Naive thymus-derived CD4-positive, alpha-beta T cell (primary cell): ENCODE results near the gene TTC19. TPM values are rescaled to one million over a fixed set of nuclear protein-coding genes. Genes with fewer than 3 reads are reported as not detected.
"Not testable (repeated sequence)": the region's sequence is repeated elsewhere in the genome, so short reads cannot be mapped to it uniquely, and the experiment has no call there.

ENCODE experiments used
- ATAC-seq: fragments of 150-1000 bp; cut with Tn5 transposase; 2 replicates; pipeline ENCODE4 v1.10.0; 2021; ENCODE audit warnings: mild to moderate bottlenecking, moderate library complexity
- CTCF ChIA-PET: fragments of 350-600 bp; sonication (Branson Sonifier 250); formaldehyde crosslinking; loops from one replicate; lab custom pipeline; 2021; ENCODE audit warnings: antibody characterized with exemption; lab: Charles Lee
- POLR2A ChIA-PET: fragments of 350-600 bp; sonication (Branson Sonifier 250); formaldehyde crosslinking; loops from one replicate; lab custom pipeline; 2021; ENCODE audit warnings: antibody characterized with exemption, inconsistent platforms; lab: Charles Lee
- DNase-seq, 9 donors: peaks; one replicate each; pipeline versions ENCODE4 v3.0.0 to v3.0.0-alpha.2; 2020 to 2022; ENCODE audit warnings: mixed read lengths in 1 of 9
- H3K27ac ChIP-seq: one replicate; pipeline ENCODE4 v1.7.0; 2013; ENCODE audit warnings: mild to moderate bottlenecking, low read depth, low read length, moderate library complexity
- H3K27me3 ChIP-seq, 2 donors: one replicate each; pipeline ENCODE4 v1.7.0; 2013; ENCODE audit warnings: low read length in 2 of 2, mild to moderate bottlenecking in 2 of 2, moderate library complexity in 2 of 2; ENCODE audit not compliant: control insufficient read depth in 2 of 2, insufficient read depth in 2 of 2
- H3K36me3 ChIP-seq, 3 experiments: 1 replicate in 2 of 3; 2 replicates in 1 of 3; pipeline ENCODE4 v1.7.0; 2013; ENCODE audit warnings: low read length in 3 of 3, mild to moderate bottlenecking in 3 of 3, moderate library complexity in 1 of 3; ENCODE audit not compliant: insufficient read depth in 3 of 3, control insufficient read depth in 2 of 3
- H3K4me1 ChIP-seq, 2 donors: one replicate each; pipeline ENCODE4 v1.7.0; 2013; ENCODE audit warnings: low read length in 2 of 2, mild to moderate bottlenecking in 2 of 2, moderate library complexity in 1 of 2; ENCODE audit not compliant: control insufficient read depth in 2 of 2, insufficient read depth in 2 of 2
- H3K4me3 ChIP-seq: 2 replicates; pipeline ENCODE4 v1.7.0; 2013; ENCODE audit warnings: mild to moderate bottlenecking, low read length
- H3K9me3 ChIP-seq, 3 experiments: 1 replicate in 2 of 3; 2 replicates in 1 of 3; pipeline ENCODE4 v1.7.0; 2013; ENCODE audit warnings: low read length in 3 of 3; ENCODE audit not compliant: control insufficient read depth in 2 of 3
- H3K27ac Mint-ChIP-seq, 9 donors: one replicate each; pipeline ENCODE4 v1.8.0; 2020 to 2022; ENCODE audit warnings: mixed read lengths in 9 of 9, mild to moderate bottlenecking in 8 of 9, moderate library complexity in 5 of 9, inconsistent platforms in 2 of 9
- H3K27me3 Mint-ChIP-seq, 5 donors: one replicate each; pipeline ENCODE4 v1.8.0; 2021 to 2022; ENCODE audit warnings: mixed read lengths in 5 of 5, mild to moderate bottlenecking in 1 of 5
- H3K36me3 Mint-ChIP-seq, 5 donors: one replicate each; pipeline ENCODE4 v1.8.0; 2020 to 2022; ENCODE audit warnings: mixed read lengths in 5 of 5, mild to moderate bottlenecking in 3 of 5, inconsistent platforms in 1 of 5
- H3K4me1 Mint-ChIP-seq, 7 donors: one replicate each; pipeline ENCODE4 v1.8.0; 2020 to 2022; ENCODE audit warnings: mixed read lengths in 7 of 7, mild to moderate bottlenecking in 3 of 7, inconsistent platforms in 1 of 7
- H3K4me3 Mint-ChIP-seq, 10 donors: one replicate each; pipeline ENCODE4 v1.8.0; 2020 to 2022; ENCODE audit warnings: mild to moderate bottlenecking in 10 of 10, mixed read lengths in 10 of 10, moderate library complexity in 6 of 10, inconsistent platforms in 2 of 10
- H3K9me3 Mint-ChIP-seq, 11 donors: one replicate each; pipeline ENCODE4 v1.8.0; 2020 to 2022; ENCODE audit warnings: mixed read lengths in 11 of 11, mild to moderate bottlenecking in 4 of 11, inconsistent platforms in 1 of 11, moderate library complexity in 1 of 11
- intact Hi-C, 2 donors: fragments of 100-400 bp; cut with micrococcal nuclease; formaldehyde crosslinking; loops; one replicate each; pipeline ENCODE4 v1.15.1; 2023
- polyA plus RNA-seq, 2 donors: library from polyadenylated mRNA; unstranded; fragments of 300-500 nt; fragmentation: Illumina TruSeq; gene quantifications; one replicate each; pipeline ENCODE4 v1.2.3, GENCODE V29; 2021
- total RNA-seq, 6 experiments: library from RNA in 5 of 6; stranded (reverse) in 5 of 6; gene quantifications; 1 replicate in 5 of 6; 2 replicates in 1 of 6; pipeline ENCODE4 v1.2.3 and lab custom pipeline; 2021 to 2026

The TTC19 gene
- total and polyA plus RNA-seq, 7 experiments from 2014 or later: 32.8 to 61.6 (median 35.9) TPM

DNA sequence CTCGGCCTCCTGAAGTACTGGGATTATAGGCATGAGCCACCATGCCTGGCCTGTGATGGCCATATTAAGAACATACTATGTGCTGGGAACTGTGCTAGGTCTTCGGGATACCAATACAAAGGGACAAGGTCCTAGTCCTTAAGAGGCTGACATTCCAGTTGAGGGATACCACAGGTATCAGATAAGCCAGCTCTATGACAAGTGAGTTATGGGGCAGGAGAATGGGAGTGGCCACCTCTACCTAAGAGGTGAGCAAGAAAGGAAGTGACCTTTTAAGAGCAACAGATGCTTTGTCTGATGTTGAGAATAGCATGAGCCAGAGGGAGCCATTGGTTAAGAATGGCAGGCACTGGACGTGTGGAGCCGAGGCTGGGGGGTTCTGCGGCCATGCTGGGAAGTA, 27.7 kb upstream of the TTC19 start:
- intact Hi-C loops: no loop called here
- ATAC-seq (no peak), DNase-seq (no peak)
- Histone ChIP-seq H3K27me3 (no peaks in the 10 kb centered on the region), H3K36me3 (peaks cover 0 to 10% (median 0%) of the 10 kb centered on the region in 3 experiments), H3K4me3 (no peak overlapping the region), H3K9me3 (no peaks in the 10 kb centered on the region), H3K27ac (no peak overlapping the region), H3K4me1 (peaks cover 0 to 1% of the 10 kb centered on the region in 2 donors)
- H3K4me1 Mint-ChIP-seq: peaks cover under 1 to 19% (median 10%) of the 10 kb centered on the region in 7 donors
- CTCF ChIA-PET: no interaction called here
- H3K4me3 Mint-ChIP-seq: no peak overlapping the region
- H3K36me3 Mint-ChIP-seq: peaks cover 0 to 13% (median 2%) of the 10 kb centered on the region in 5 donors
- POLR2A ChIA-PET: no interaction called here
- peaks cover 0 to 16% (median 5%) of the 10 kb centered on the region in 5 donors for H3K27me3 Mint-ChIP-seq
- H3K27ac Mint-ChIP-seq: peak overlapping the region in 1 of 9 donors; percentile 78
- H3K9me3 Mint-ChIP-seq: no peaks in the 10 kb centered on the region

DNA sequence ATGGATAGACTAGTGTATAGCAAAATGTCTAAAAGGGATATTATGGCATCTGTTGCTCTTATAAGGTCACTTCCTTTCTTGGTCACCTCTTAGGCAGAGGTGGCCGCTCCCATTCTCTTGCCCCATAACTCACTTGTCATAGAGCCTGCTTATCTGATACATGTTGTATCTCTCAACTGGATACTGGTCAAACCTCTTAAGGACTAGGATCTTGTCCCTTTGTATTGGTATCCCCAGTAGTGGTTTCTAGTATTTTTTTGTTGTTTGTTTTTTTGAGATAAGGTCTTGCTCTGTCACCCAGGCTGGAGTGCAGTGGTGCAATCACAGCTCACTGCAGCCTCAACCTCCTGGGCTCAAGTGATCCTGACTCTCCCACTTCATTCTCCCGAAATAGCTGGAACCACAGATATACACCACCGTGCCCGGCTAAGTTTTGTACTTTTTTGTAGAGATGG, 27.1 kb upstream of the TTC19 start:
- H3K27me3 Mint-ChIP-seq: peaks cover 0 to 16% (median 5%) of the 10 kb centered on the region in 5 donors
- H3K36me3 ChIP-seq: peaks cover 0 to 12% (median 0%) of the 10 kb centered on the region in 3 experiments
- peaks cover 0 to 13% (median 5%) of the 10 kb centered on the region in 7 donors for H3K4me1 Mint-ChIP-seq
- intact Hi-C loops: no loop called here
- no peak overlapping the region for H3K4me3 ChIP-seq
- POLR2A ChIA-PET: no interaction called here
- H3K27ac Mint-ChIP-seq: peak overlapping the region in 1 of 9 donors; percentile 14
- H3K27ac ChIP-seq: no peak overlapping the region
- CTCF ChIA-PET: no interaction called here
- no peak for DNase-seq
- H3K4me1 ChIP-seq: no peaks in the 10 kb centered on the region
- no peaks in the 10 kb centered on the region for H3K27me3 ChIP-seq
- ATAC-seq: peak; percentile 31
- no peak overlapping the region for H3K4me3 Mint-ChIP-seq
- H3K9me3 ChIP-seq: no peaks in the 10 kb centered on the region
- peaks cover 0 to 19% (median 4%) of the 10 kb centered on the region in 5 donors for H3K36me3 Mint-ChIP-seq
- no peaks in the 10 kb centered on the region for H3K9me3 Mint-ChIP-seq

DNA sequence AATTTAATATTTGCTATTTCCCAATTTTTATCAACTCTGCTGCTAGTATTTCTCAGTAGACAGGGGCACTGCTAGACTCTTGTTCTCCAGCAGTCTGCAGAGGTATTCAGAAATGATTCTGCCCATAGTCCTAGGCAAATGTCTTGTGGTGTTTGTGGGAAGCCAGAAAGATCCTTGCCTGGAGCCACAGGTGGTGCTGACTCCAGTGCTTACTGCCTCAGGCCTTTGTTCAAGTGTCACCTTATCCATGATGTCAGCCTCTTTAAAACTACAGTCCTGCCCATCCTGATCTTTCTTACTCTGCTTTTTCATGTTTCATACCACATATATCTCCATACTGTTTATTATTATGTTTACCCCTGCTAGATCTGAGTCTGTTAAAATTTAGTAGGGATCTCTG, 26.6 kb upstream of the TTC19 start:
- Histone ChIP-seq H3K36me3 (peaks cover 0 to 17% (median 3%) of the 10 kb centered on the region in 3 experiments), H3K4me3 (no peak overlapping the region), H3K9me3 (no peaks in the 10 kb centered on the region), H3K27ac (no peak overlapping the region), H3K4me1 (no peaks in the 10 kb centered on the region), H3K27me3 (no peaks in the 10 kb centered on the region)
- ATAC-seq (no peak), DNase-seq (no peak)
- peaks cover 2 to 24% (median 4%) of the 10 kb centered on the region in 5 donors for H3K36me3 Mint-ChIP-seq
- peaks cover 0 to 13% (median 5%) of the 10 kb centered on the region in 5 donors for H3K27me3 Mint-ChIP-seq
- CTCF ChIA-PET: no interaction called here
- peaks cover 0 to 10% (median under 1%) of the 10 kb centered on the region in 7 donors for H3K4me1 Mint-ChIP-seq
- POLR2A ChIA-PET: no interaction called here
- intact Hi-C loops: no loop called here
- H3K4me3 Mint-ChIP-seq: no peak overlapping the region
- peak overlapping the region in 2 of 9 donors; percentile 14 to 58 for H3K27ac Mint-ChIP-seq
- no peaks in the 10 kb centered on the region for H3K9me3 Mint-ChIP-seq

DNA sequence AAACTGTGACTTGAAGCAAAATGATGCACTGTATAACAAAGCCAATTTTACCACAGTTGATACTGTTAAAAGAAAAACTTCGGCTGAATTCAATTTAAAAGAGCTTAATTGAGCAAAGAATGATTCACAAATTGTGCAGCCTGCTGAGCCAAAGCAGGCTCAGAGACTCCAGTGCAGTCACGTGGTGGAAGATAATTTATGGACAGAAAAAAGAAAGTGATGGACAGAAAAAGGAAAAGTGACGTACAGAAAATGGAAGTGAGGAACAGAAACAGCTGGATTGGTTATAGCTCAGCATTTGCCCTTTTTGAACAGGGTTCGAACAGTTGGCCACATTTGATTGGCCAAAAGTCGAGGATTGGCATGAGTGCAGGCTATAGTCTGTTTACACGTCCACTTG, 25.8 kb upstream of the TTC19 start:
- Mint-ChIP-seq H3K9me3 (no peaks in the 10 kb centered on the region), H3K4me3 (no peak overlapping the region), H3K4me1 (peaks cover 0 to 12% (median 0%) of the 10 kb centered on the region in 7 donors), H3K27me3 (peaks cover 0 to 11% (median 5%) of the 10 kb centered on the region in 5 donors), H3K27ac (peak overlapping the region in 1 of 9 donors; percentile 58), H3K36me3 (peaks cover 4 to 25% (median 5%) of the 10 kb centered on the region in 5 donors)
- no peaks in the 10 kb centered on the region for H3K4me1 ChIP-seq
- no peaks in the 10 kb centered on the region for H3K9me3 ChIP-seq
- intact Hi-C loops: no loop called here
- ATAC-seq: no peak
- CTCF ChIA-PET: no interaction called here
- no peak overlapping the region for H3K27ac ChIP-seq
- no peaks in the 10 kb centered on the region for H3K27me3 ChIP-seq
- DNase-seq: no peak
- POLR2A ChIA-PET: no interaction called here
- peaks cover 0 to 23% (median 4%) of the 10 kb centered on the region in 3 experiments for H3K36me3 ChIP-seq
- H3K4me3 ChIP-seq: no peak overlapping the region

DNA sequence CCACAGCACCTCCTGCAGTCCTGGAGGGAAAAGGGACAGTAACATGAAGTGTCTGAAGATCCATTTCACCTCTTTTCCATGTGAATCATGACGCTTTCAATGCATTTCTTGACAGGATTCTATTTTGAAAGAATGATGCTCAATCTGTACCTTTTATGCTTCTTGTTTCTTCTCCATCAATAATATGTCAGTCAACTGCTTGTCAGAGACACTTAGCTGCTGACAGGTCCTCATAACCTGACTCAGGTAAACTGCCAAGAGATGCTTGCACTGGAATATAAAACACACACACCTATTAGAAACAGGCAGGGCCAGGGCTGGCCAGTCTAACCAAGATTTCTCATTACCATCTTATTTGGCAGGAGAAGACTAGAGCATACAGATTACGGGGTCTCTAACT, 21.7 kb upstream of the TTC19 start:
- ChIA-PET CTCF (no interaction called here), POLR2A (interaction anchor here (0.6 kb wide), 1 partner anchor 36 kb away, joined by 4 read pairs; no protein-coding TSS in a partner anchor)
- DNase-seq (no peak), ATAC-seq (no peak)
- H3K27me3 Mint-ChIP-seq: peaks cover 0 to 2% (median 0%) of the 10 kb centered on the region in 5 donors
- Histone ChIP-seq H3K27ac (no peak overlapping the region), H3K4me3 (no peak overlapping the region), H3K36me3 (peaks cover 4 to 47% (median 10%) of the 10 kb centered on the region in 3 experiments), H3K27me3 (no peaks in the 10 kb centered on the region), H3K9me3 (no peaks in the 10 kb centered on the region), H3K4me1 (no peaks in the 10 kb centered on the region)
- H3K27ac Mint-ChIP-seq: peak overlapping the region in 1 of 9 donors; percentile 34
- intact Hi-C loops: no loop called here
- no peak overlapping the region for H3K4me3 Mint-ChIP-seq
- peaks cover 16 to 49% (median 26%) of the 10 kb centered on the region in 5 donors for H3K36me3 Mint-ChIP-seq
- no peaks in the 10 kb centered on the region for H3K9me3 Mint-ChIP-seq
- H3K4me1 Mint-ChIP-seq: peaks cover 4 to 20% (median 9%) of the 10 kb centered on the region in 7 donors

DNA sequence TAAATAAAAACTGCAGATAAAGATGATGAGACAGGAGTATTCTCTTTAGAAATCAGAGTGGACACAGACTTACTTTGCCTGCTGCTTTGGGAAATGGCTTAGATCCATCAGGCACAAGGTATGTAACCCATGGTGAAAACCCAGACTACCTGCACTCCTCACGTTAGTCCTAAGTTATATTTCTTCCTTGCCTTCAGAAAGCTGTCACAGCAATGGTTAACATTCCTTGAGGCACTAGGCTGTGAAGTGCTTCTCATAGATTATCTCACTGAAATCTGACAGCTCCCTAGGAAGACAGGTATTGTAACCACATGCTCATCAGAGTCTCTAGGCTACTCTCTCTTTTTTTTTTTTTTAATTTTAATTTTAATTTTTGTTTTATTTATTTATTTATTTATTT, 21.0 kb upstream of the TTC19 start:
- H3K4me1 ChIP-seq: no peaks in the 10 kb centered on the region
- no peak overlapping the region for H3K27ac ChIP-seq
- ChIA-PET POLR2A (no interaction called here), CTCF (no interaction called here)
- H3K36me3 ChIP-seq: peaks cover 4 to 52% (median 10%) of the 10 kb centered on the region in 3 experiments
- no peaks in the 10 kb centered on the region for H3K27me3 ChIP-seq
- no peak for DNase-seq
- Mint-ChIP-seq H3K27me3 (peaks cover 0 to 2% (median 0%) of the 10 kb centered on the region in 5 donors), H3K4me3 (no peak overlapping the region), H3K27ac (no peak overlapping the region), H3K4me1 (peaks cover 4 to 20% (median 9%) of the 10 kb centered on the region in 7 donors), H3K36me3 (peaks cover 16 to 49% (median 26%) of the 10 kb centered on the region in 5 donors), H3K9me3 (no peaks in the 10 kb centered on the region)
- intact Hi-C loops: no loop called here
- no peak for ATAC-seq
- H3K9me3 ChIP-seq: no peaks in the 10 kb centered on the region
- H3K4me3 ChIP-seq: no peak overlapping the region

DNA sequence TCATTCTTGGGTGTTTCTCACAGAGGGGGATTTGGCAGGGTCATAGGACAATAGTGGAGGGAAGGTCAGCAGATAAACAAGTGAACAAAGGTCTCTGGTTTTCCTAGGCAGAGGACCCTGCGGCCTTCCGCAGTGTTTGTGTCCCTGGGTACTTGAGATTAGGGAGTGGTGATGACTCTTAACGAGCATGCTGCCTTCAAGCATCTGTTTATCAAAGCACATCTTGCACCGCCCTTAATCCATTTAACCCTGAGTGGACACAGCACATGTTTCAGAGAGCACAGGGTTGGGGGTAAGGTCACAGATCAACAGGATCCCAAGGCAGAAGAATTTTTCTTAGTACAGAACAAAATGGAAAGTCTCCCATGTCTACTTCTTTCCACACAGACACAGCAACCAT, 20.6 kb upstream of the TTC19 start:
- H3K27me3 Mint-ChIP-seq, DNase-seq, H3K27me3 ChIP-seq, H3K9me3 Mint-ChIP-seq, POLR2A ChIA-PET, H3K4me3 ChIP-seq, ATAC-seq, H3K27ac Mint-ChIP-seq, H3K27ac ChIP-seq, intact Hi-C loops, CTCF ChIA-PET, H3K4me3 Mint-ChIP-seq, H3K4me1 ChIP-seq, H3K9me3 ChIP-seq: not testable (repeated sequence)
- Mint-ChIP-seq H3K36me3 (peaks cover 19 to 53% (median 28%) of the 10 kb centered on the region in 5 donors), H3K4me1 (peaks cover 4 to 20% (median 9%) of the 10 kb centered on the region in 7 donors)
- peaks cover 4 to 56% (median 10%) of the 10 kb centered on the region in 3 experiments for H3K36me3 ChIP-seq
